Activated B cell treated with CpG ODN at 0.5 μM for 24 hours (primary cell): ENCODE data around the gene GID8. TPM values are rescaled to one million over a fixed set of nuclear protein-coding genes. Genes with fewer than 3 reads are reported as not detected.

Experiments
- ATAC-seq: fragments of 200-7000 bp; cut with Tn5 transposase; one replicate; pipeline ENCODE4 v1.10.0; 2021; ENCODE audit warnings: low read depth, mild to moderate bottlenecking, moderate library complexity
- CTCF ChIA-PET: fragments of 350-600 bp; sonication (Branson Sonifier 250); formaldehyde crosslinking; loops from one replicate; lab custom pipeline; 2021; ENCODE audit warnings: antibody characterized with exemption; lab: Charles Lee
- POLR2A ChIA-PET: fragments of 350-600 bp; sonication (Branson Sonifier 250); formaldehyde crosslinking; loops from one replicate; lab custom pipeline; 2021; ENCODE audit warnings: antibody characterized with exemption; lab: Charles Lee
- DNase-seq: peaks from one replicate; pipeline ENCODE4 v3.0.0; 2022
- H3K27ac Mint-ChIP-seq: one replicate; pipeline ENCODE4 v1.8.0; 2020; ENCODE audit warnings: mixed read lengths
- H3K27me3 Mint-ChIP-seq: one replicate; pipeline ENCODE4 v1.8.0; 2021; ENCODE audit warnings: mixed read lengths
- H3K36me3 Mint-ChIP-seq: one replicate; pipeline ENCODE4 v1.8.0; 2021; ENCODE audit warnings: low read depth, mixed read lengths
- H3K4me1 Mint-ChIP-seq: one replicate; pipeline ENCODE4 v1.8.0; 2021; ENCODE audit warnings: mixed read lengths
- H3K4me3 Mint-ChIP-seq: one replicate; pipeline ENCODE4 v1.8.0; 2020; ENCODE audit warnings: mild to moderate bottlenecking, mixed read lengths
- H3K9me3 Mint-ChIP-seq: one replicate; pipeline ENCODE4 v1.8.0; 2020; ENCODE audit warnings: mixed read lengths
- intact Hi-C: fragments of 100-400 bp; cut with micrococcal nuclease; formaldehyde crosslinking; loops from one replicate; pipeline ENCODE4 v1.15.1; 2024
- total RNA-seq: library from RNA; stranded (reverse); gene quantifications from 2 replicates; pipeline ENCODE4 v1.2.3, GENCODE V29; 2022
- TF ChIP-seq, protein P1 (sequence below): fragments of 200-600 bp; IDR thresholded peaks from one replicate; pipeline ENCODE4 v1.8.0; 2022; ENCODE audit warnings: antibody characterized with exemption, mild to moderate bottlenecking

Gene GID8
- total RNA-seq, 1 donor from 2014 or later: 43.1 TPM

DNA sequence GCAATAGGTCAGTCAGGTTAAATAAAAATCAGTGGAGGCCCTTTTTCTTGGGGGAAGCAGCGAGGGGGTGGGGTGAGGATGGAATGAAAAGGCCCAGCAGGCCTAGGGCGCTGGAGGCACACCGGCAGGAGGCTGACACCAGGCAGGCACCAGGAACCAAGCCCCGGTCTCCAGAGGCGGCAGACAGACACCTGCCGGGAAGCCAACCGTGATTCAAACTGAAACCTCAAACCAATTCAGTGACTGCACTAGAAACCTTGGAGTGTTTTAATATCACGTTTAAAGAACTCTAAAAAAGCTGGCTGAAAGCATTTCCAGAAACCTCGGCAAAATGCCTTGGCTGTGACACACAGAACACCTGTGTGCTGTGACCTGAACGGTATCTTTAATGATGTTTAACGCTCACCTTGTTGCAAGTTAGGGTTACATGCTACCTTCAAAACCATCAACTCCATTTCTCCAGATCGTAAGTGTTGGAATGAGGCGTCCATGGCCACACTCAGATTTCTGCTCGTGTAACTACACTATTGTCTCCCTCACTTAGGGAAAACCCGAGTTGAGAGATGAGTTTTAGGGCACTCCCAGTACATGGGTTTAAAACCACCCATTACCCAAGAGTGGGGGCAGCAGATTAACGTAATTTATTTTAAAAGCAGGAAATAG is 38.8 kb upstream of the GID8 start:
- POLR2A ChIA-PET: interaction anchor here (1.2 to 1.4 kb wide), 2 partner anchors 50 to 80 kb away, joined by 3 read pairs; no protein-coding TSS in a partner anchor

GRCh38 chr20:62899633-62900051 is 38.3 kb upstream of the GID8 start:
- POLR2A ChIA-PET: interaction anchor here (1.2 to 1.4 kb wide), 2 partner anchors 49 to 80 kb away, joined by 3 read pairs; no protein-coding TSS in a partner anchor
- Mint-ChIP-seq H3K36me3 (peaks cover 53% of the 10 kb centered on the region), H3K9me3 (no peaks in the 10 kb centered on the region)

More for the DNA sequence above, 38.8 kb upstream of the GID8 start:
- DNase-seq: no peak
- H3K36me3 Mint-ChIP-seq: peaks cover 52% of the 10 kb centered on the region
- CTCF ChIA-PET: interaction anchor here (1.1 to 3.8 kb wide), 6 partner anchors 8 to 110 kb away, joined by 3 to 26 read pairs (median 4); no protein-coding TSS in a partner anchor
- TF ChIP-seq, protein P1, sequence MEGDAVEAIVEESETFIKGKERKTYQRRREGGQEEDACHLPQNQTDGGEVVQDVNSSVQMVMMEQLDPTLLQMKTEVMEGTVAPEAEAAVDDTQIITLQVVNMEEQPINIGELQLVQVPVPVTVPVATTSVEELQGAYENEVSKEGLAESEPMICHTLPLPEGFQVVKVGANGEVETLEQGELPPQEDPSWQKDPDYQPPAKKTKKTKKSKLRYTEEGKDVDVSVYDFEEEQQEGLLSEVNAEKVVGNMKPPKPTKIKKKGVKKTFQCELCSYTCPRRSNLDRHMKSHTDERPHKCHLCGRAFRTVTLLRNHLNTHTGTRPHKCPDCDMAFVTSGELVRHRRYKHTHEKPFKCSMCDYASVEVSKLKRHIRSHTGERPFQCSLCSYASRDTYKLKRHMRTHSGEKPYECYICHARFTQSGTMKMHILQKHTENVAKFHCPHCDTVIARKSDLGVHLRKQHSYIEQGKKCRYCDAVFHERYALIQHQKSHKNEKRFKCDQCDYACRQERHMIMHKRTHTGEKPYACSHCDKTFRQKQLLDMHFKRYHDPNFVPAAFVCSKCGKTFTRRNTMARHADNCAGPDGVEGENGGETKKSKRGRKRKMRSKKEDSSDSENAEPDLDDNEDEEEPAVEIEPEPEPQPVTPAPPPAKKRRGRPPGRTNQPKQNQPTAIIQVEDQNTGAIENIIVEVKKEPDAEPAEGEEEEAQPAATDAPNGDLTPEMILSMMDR: no peak
- no peaks in the 10 kb centered on the region for H3K9me3 Mint-ChIP-seq
- H3K4me1 Mint-ChIP-seq: peaks cover 25% of the 10 kb centered on the region
- intact Hi-C loops: no loop called here
- H3K27me3 Mint-ChIP-seq: no peaks in the 10 kb centered on the region
- H3K4me3 Mint-ChIP-seq: no peak overlapping the region
- no peak for ATAC-seq
- H3K27ac Mint-ChIP-seq: no peak overlapping the region

DNA sequence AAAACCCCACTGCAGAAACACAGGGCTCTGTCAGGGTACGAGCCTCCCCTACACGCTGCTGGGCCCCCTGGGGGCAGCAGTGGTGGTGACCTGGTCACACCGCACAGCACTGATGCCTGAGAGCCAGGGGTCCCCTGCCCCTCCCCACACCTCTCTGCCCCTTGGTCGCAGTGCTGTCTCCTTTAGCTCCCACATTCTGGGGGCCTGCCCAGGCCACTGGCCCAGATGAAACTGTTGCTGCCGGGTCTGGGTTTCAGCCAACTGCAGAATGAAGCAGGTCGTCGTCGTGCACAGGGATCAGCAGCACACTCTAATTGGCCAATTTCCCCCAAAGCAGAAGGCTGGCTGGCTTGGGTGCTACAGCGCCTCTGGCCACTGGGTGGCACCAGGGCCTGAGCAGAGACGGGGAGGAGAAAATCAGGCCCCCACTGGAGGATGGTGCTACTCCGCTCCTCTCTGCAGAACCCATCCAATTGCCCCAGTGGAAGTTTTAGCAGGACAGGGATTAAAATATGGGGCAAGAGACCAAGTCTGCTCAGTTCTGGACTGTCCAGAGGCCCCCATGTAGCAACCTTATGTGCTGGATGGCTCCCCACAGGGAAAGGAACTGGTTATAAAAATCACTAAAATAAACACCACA is 37.8 kb upstream of the GID8 start:
- ChIA-PET CTCF (interaction anchor here (0.7 to 4.3 kb wide), 9 partner anchors 9 to 109 kb away, joined by 3 to 26 read pairs (median 4); no protein-coding TSS in a partner anchor), POLR2A (interaction anchor here (0.9 to 1.4 kb wide), 3 partner anchors 38 to 72 kb away, joined by 3 read pairs; partner anchors contain the start of gene TCFL5)
- Mint-ChIP-seq H3K4me1 (peaks cover 25% of the 10 kb centered on the region), H3K9me3 (no peaks in the 10 kb centered on the region), H3K4me3 (peak overlapping the region; percentile 46), H3K27ac (peak overlapping the region; percentile 35), H3K27me3 (no peaks in the 10 kb centered on the region), H3K36me3 (peaks cover 53% of the 10 kb centered on the region)
- TF ChIP-seq, protein P1: peak; percentile 81
- intact Hi-C loops: loop anchor here (1.0 kb wide), 5 partner anchors 21 to 109 kb away; partner anchors contain the start of gene DIDO1
- DNase-seq (peak; percentile 55), ATAC-seq (peak; percentile 98)

More at GRCh38 chr20:62899633-62900051, 38.3 kb upstream of the GID8 start:
- ATAC-seq (no peak), DNase-seq (no peak)
- TF ChIP-seq, protein P1: no peak
- H3K4me1 Mint-ChIP-seq: peaks cover 25% of the 10 kb centered on the region
- H3K27me3 Mint-ChIP-seq: no peaks in the 10 kb centered on the region
- CTCF ChIA-PET: interaction anchor here (1.0 to 3.8 kb wide), 5 partner anchors 9 to 73 kb away, joined by 3 to 26 read pairs (median 4); no protein-coding TSS in a partner anchor
- peak overlapping the region; percentile 18 for H3K27ac Mint-ChIP-seq
- intact Hi-C loops: loop anchor here (1.0 kb wide), 5 partner anchors 22 to 110 kb away; partner anchors contain the start of gene DIDO1
- no peak overlapping the region for H3K4me3 Mint-ChIP-seq

GRCh38 chr20:62900692-62901584 is 37.0 kb upstream of the GID8 start:
- ATAC-seq (peak; percentile 8), DNase-seq (no peak)
- Mint-ChIP-seq H3K4me3 (no peak overlapping the region), H3K27ac (peak overlapping the region; percentile 7), H3K4me1 (peaks cover 25% of the 10 kb centered on the region), H3K9me3 (no peaks in the 10 kb centered on the region), H3K27me3 (no peaks in the 10 kb centered on the region), H3K36me3 (peaks cover 54% of the 10 kb centered on the region)
- TF ChIP-seq, protein P1: no peak
- CTCF ChIA-PET: interaction anchor here (0.7 to 4.3 kb wide), 11 partner anchors 11 to 108 kb away, joined by 3 to 26 read pairs (median 4); partner anchors contain the start of gene SLC17A9
- intact Hi-C loops: loop anchor here (1.0 kb wide), 5 partner anchors 20 to 108 kb away; partner anchors contain the start of gene DIDO1
- POLR2A ChIA-PET: interaction anchor here (0.7 to 1.4 kb wide), 4 partner anchors 23 to 71 kb away, joined by 3 to 5 read pairs (median 4); partner anchors contain the start of genes GID8 and TCFL5
